GM21515 (cell line): ENCODE measurements around the gene FAM43A.

Experiments
- ATAC-seq: cut with Tn5 transposase; IDR thresholded peaks from one replicate; pipeline ENCODE4 v1.9.1; 2021; ENCODE audit not compliant: unreplicated experiment

FAM43A gene

GRCh38 chr3:194675680-194676079 is 10.0 kb upstream of the FAM43A start:
- no peak for ATAC-seq

GRCh38 chr3:194676471-194676870 is 9.2 kb upstream of the FAM43A start:
- no peak for ATAC-seq

GRCh38 chr3:194680888-194681615 is 4.6 kb upstream of the FAM43A start:
- ATAC-seq, result no peak

GRCh38 chr3:194682189-194682693 is 3.4 kb upstream of the FAM43A start:
- no peak for ATAC-seq

GRCh38 chr3:194682694-194683310 is 2.9 kb upstream of the FAM43A start:
- ATAC-seq, result peak; percentile 50

GRCh38 chr3:194683380-194683779 is 2.3 kb upstream of the FAM43A start:
- no peak for ATAC-seq

- ATAC-seq, result peak; percentile 1
Measured at GRCh38 chr3:194685065-194685717, 492 bp upstream of the FAM43A start.

- ATAC-seq, result no peak
Measured at GRCh38 chr3:194686414-194686815, 732 bp downstream of the FAM43A start.

GRCh38 chr3:194686816-194687637 is 1.3 kb downstream of the FAM43A start:
- no peak for ATAC-seq

- ATAC-seq, result peak; percentile 38
Measured at GRCh38 chr3:194687638-194688199, 2.0 kb downstream of the FAM43A start.

- ATAC-seq, result no peak
Measured at GRCh38 chr3:194688200-194688740, 2.6 kb downstream of the FAM43A start.

GRCh38 chr3:194688946-194689345 is 3.3 kb downstream of the FAM43A start:
- ATAC-seq, result no peak

- ATAC-seq, result no peak
Measured at GRCh38 chr3:194689493-194689944, 3.8 kb downstream of the FAM43A start.

GRCh38 chr3:194690501-194691372 is 5.1 kb downstream of the FAM43A start:
- no peak for ATAC-seq

- peak; percentile 66 for ATAC-seq
Measured at GRCh38 chr3:194691481-194692283, 6.0 kb downstream of the FAM43A start.

- no peak for ATAC-seq
Measured at GRCh38 chr3:194696702-194697101, 11.0 kb downstream of the FAM43A start.

- no peak for ATAC-seq
Measured at GRCh38 chr3:194702545-194702944, 16.9 kb downstream of the FAM43A start.

GRCh38 chr3:194705227-194705626 is 19.5 kb downstream of the FAM43A start:
- ATAC-seq, result no peak

- ATAC-seq, result no peak
Measured at GRCh38 chr3:194705761-194706160, 20.1 kb downstream of the FAM43A start.
